Endothelial cell of umbilical vein (primary cell): Measurements from ENCODE around the gene TTLL10. TPM values are rescaled to one million over a fixed set of nuclear protein-coding genes. Genes with fewer than 3 reads are reported as not detected.

Experiments
- BruUV-seq: library from RNA; stranded (reverse); fragments of 400-500 nt; replicated peaks from 2 replicates; lab custom pipeline; 2021; lab: Mats Ljungman, UMichigan
- CTCF ChIA-PET: fragments of 300-600, 350-600 bp; sonication (Branson Sonifier 250); formaldehyde crosslinking; loops from one replicate; lab custom pipeline; 2021; ENCODE audit warnings: antibody characterized with exemption, inconsistent platforms; lab: Charles Lee
- POLR2A ChIA-PET: fragments of 300-600, 350-600 bp; sonication (Branson Sonifier 250); formaldehyde crosslinking; loops from one replicate; lab custom pipeline; 2021; ENCODE audit warnings: antibody characterized with exemption, inconsistent platforms; lab: Charles Lee
- DNase-seq: peaks from one replicate; pipeline ENCODE4 v3.0.0-alpha.2; 2011; ENCODE audit warnings: low read depth, low spot score
- FAIRE-seq: peaks from 2 replicates; lab custom pipeline; 2011; peaks lifted over from hg19 to GRCh38; lab: Jason Lieb, UNC
- H2AFZ ChIP-seq: 2 replicates; pipeline ENCODE4 v1.6.0; 2012; ENCODE audit warnings: low read depth, low read length, control low read depth, inconsistent platforms
- H3K27ac ChIP-seq: 2 replicates; pipeline ENCODE4 v1.5.1; 2011; ENCODE audit warnings: low read depth, mild to moderate bottlenecking, control low read depth, low read length, moderate library complexity; ENCODE audit not compliant: insufficient read depth
- H3K27me3 ChIP-seq, 2 experiments: 2 replicates each; pipeline versions ENCODE4 v1.6.0 to v1.6.1; 2011; ENCODE audit warnings: low read length in 2 of 2, mixed read lengths in 1 of 2; ENCODE audit not compliant: control insufficient read depth in 2 of 2, insufficient read depth in 2 of 2
- H3K36me3 ChIP-seq, 2 experiments: 2 replicates in 1 of 2; 3 replicates in 1 of 2; pipeline ENCODE4 v1.5.1; 2011; ENCODE audit warnings: low read length in 2 of 2, mild to moderate bottlenecking in 1 of 2, moderate library complexity in 1 of 2; ENCODE audit not compliant: control insufficient read depth in 2 of 2, insufficient read depth in 2 of 2; ENCODE audit errors: extremely low read depth in 1 of 2
- H3K4me1 ChIP-seq: 3 replicates; pipeline ENCODE4 v1.5.1; 2011; ENCODE audit warnings: mild to moderate bottlenecking, low read length; ENCODE audit not compliant: control insufficient read depth, insufficient read depth; ENCODE audit errors: extremely low read depth
- H3K4me2 ChIP-seq: 2 replicates; pipeline ENCODE4 v1.6.1; 2011; ENCODE audit warnings: low read length, control low read depth, mixed read lengths; ENCODE audit not compliant: insufficient read depth
- H3K4me3 ChIP-seq, 3 experiments: fragments of 200-600 bp in 1 of 3; sonication (generic), shearing (Covaris generic) in 1 of 3; replicated peaks in 1 of 3; 2 replicates each; pipeline ENCODE4 v1.5.1; 2011 to 2016; ENCODE audit warnings: control low read depth in 3 of 3, low read length in 3 of 3, mild to moderate bottlenecking in 2 of 3, inconsistent platforms in 1 of 3, low read depth in 1 of 3, moderate library complexity in 1 of 3; ENCODE audit not compliant: insufficient read depth in 1 of 3
- H3K79me2 ChIP-seq: 2 replicates; pipeline ENCODE4 v1.6.0; 2012; ENCODE audit warnings: low read length, inconsistent platforms; ENCODE audit not compliant: control insufficient read depth, insufficient read depth
- H3K9ac ChIP-seq: replicated peaks from 2 replicates; pipeline ENCODE3; 2011; ENCODE audit warnings: low read length, control low read depth; ENCODE audit not compliant: insufficient read depth; ENCODE audit errors: extremely low read depth
- H3K9me1 ChIP-seq: replicated peaks from 3 replicates; pipeline ENCODE4 v1.6.0; 2011; ENCODE audit warnings: mild to moderate bottlenecking, low read length; ENCODE audit not compliant: control insufficient read depth, insufficient read depth; ENCODE audit errors: extremely low read depth
- H3K9me3 ChIP-seq: replicated peaks from 2 replicates; pipeline ENCODE4 v1.5.1; 2012; ENCODE audit warnings: low read length, inconsistent platforms; ENCODE audit not compliant: control insufficient read depth, insufficient read depth
- H4K20me1 ChIP-seq: replicated peaks from 2 replicates; pipeline ENCODE3; 2011; ENCODE audit warnings: mild to moderate bottlenecking, low read length; ENCODE audit not compliant: control insufficient read depth, insufficient read depth; ENCODE audit errors: extremely low read depth
- EZH2 ChIP-seq: IDR thresholded peaks from 2 replicates; pipeline ENCODE4 v1.6.1; 2012; ENCODE audit warnings: borderline replicate concordance, low read depth, mild to moderate bottlenecking, moderate library complexity, low read length, inconsistent platforms; ENCODE audit not compliant: severe bottlenecking
- JUN ChIP-seq: IDR thresholded peaks from 2 replicates; pipeline ENCODE4 v1.6.1; 2011; ENCODE audit warnings: borderline replicate concordance, low read depth; ENCODE audit not compliant: insufficient read length, insufficient read depth
- MYC ChIP-seq: IDR thresholded peaks from one replicate; pipeline ENCODE4 v1.6.1; 2011; ENCODE audit warnings: mild to moderate bottlenecking, low read depth, low read length
- POLR2AphosphoS5 ChIP-seq: IDR thresholded peaks from 2 replicates; pipeline ENCODE4 v1.6.1; 2012; ENCODE audit warnings: low read depth, mild to moderate bottlenecking, control low read depth, low read length, moderate library complexity; ENCODE audit not compliant: insufficient read depth
- dilution Hi-C: fragments of 300-500 bp; cut with MboI; formaldehyde crosslinking; loops from one replicate; pipeline ENCODE4 v1.15.0; 2019; ENCODE audit warnings: low sequenced_read_pairs; ENCODE audit not compliant: extremely low pct_ligation_motif_present
- intact Hi-C: fragments of 100-400 bp; cut with micrococcal nuclease; formaldehyde crosslinking; loops from one replicate; pipeline ENCODE4 v1.10.0; 2022
- polyA plus RNA-seq, 4 experiments: library from polyadenylated mRNA; depleted of rRNA in 3 of 4; stranded (reverse) in 3 of 4; unstranded in 1 of 4; fragments of >200 nt; gene quantifications; 2 replicates each; pipeline versions ENCODE4 v1.2.1 to v1.2.3, GENCODE V29; 2011 to 2012; ENCODE audit warnings: missing spikeins in 1 of 4
- total RNA-seq: library from RNA; stranded (reverse); gene quantifications from 2 replicates; pipeline ENCODE4 v1.2.3, GENCODE V29; 2021
- TF ChIP-seq, protein P1 (sequence below): IDR thresholded peaks from 2 replicates; pipeline ENCODE4 v1.6.1; 2011; ENCODE audit not compliant: insufficient read depth, insufficient read length

Gene TTLL10
- total and polyA plus RNA-seq, 2 donors (not counting 3 experiments of a cell fraction or from before 2014, with no cell fraction given) = not detected

DNA sequence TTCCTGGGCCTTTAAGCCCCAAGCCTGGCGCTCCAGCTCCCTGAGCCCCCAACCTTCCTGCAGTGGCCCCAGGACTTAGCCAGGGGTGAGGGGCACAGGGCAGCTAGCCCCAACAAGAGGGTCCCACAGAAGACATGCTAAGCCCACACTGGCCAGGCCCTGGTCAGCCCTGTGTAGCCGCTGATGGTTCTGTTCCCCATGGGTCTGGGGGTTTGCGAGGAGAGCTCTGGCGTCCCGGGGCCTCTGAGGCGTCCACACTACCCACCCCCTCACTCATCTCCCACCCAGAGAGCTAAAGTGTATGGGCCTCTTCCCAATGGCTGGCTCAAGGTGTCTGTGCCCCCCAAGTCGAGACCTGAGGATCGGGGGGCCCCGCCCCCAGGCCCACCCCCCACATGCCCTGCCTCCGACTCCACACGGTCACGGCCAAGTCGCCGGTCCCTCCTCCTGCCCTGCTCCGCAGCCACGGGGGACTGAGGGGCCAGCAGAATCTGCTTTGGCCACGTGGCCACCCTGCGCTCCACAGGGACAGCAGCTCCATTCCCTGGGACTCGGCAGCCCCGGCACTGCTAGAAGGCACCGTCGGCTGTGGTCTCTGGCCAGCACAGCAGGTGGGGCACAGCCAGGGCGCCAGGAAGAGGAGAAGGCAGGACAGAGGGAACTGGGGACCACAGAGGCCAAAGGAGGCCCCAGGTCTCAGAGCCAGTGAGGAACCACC lies 24.9 kb downstream of the TTLL10 start:
- Histone ChIP-seq H3K9ac (no peak overlapping the region), H3K4me1 (no peaks in the 10 kb centered on the region), H3K9me3 (no peaks in the 10 kb centered on the region), H3K36me3 (no peaks in the 10 kb centered on the region), H3K27ac (no peak overlapping the region), H3K27me3 (peaks cover 0 to 1% of the 10 kb centered on the region in 2 experiments), H2AFZ (no peak overlapping the region), H3K4me3 (no peak overlapping the region), H3K79me2 (no peaks in the 10 kb centered on the region), H4K20me1 (no peaks in the 10 kb centered on the region), H3K9me1 (no peaks in the 10 kb centered on the region), H3K4me2 (no peak overlapping the region)
- ChIA-PET POLR2A (interaction anchor here (0.6 kb wide), 1 partner anchor 9 kb away, joined by 3 read pairs; no protein-coding TSS in a partner anchor), CTCF (no interaction called here)
- intact Hi-C loops (no loop called here), dilution Hi-C loops (no loop called here)
- DNase-seq (no peak), FAIRE-seq (no peak)
- no peak for TF ChIP-seq MYC
- TF ChIP-seq JUN = no peak
- TF ChIP-seq, protein P1, sequence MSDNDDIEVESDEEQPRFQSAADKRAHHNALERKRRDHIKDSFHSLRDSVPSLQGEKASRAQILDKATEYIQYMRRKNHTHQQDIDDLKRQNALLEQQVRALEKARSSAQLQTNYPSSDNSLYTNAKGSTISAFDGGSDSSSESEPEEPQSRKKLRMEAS = no peak
- no peak for TF ChIP-seq EZH2
- no peak for TF ChIP-seq POLR2AphosphoS5
- BruUV-seq = no TSS peak
